ENCODE results near the gene CLK1.

CLK1 gene

GRCh38 chr2:200811333-200812121 is 52.9 kb downstream of the CLK1 start, which contains the start of gene BZW1:
Gene BZW1 (plus strand): TSS chr2:200811910. CDS start chr2:200813218, 1,308 bp downstream.
- peak; percentile 93 to 95 for DNase-seq (ENCODE audit: low read depth in 2 of 2)

- DNase-seq (ENCODE audit: low read depth in 2 of 2): no peak
Observed at GRCh38 chr2:200810998-200811332, 53.5 kb downstream of the CLK1 start.

- DNase-seq (ENCODE audit: low read depth in 2 of 2): no peak
Observed at GRCh38 chr2:200810252-200810997, 54.0 kb downstream of the CLK1 start.

GRCh38 chr2:200809506-200810251 is 54.8 kb downstream of the CLK1 start:
- DNase-seq (ENCODE audit: low read depth in 2 of 2): no peak

All from stimulated activated CD8-positive, alpha-beta memory T cell treated with anti-CD3 and anti-CD28 coated beads, Interleukin-7, amount 100 ng/mL, for 4 hours (primary cell).